ENCODE results near the gene PLEKHG3. TPM values are rescaled to one million over a fixed set of nuclear protein-coding genes. Genes with fewer than 3 reads are reported as not detected.
A peak's percentile ranks its signal among the peaks of the same experiment; 100 is the strongest.

Gene PLEKHG3
- total and polyA plus RNA-seq, 4 donors = 8.4 to 21.3 (median 14.6) TPM

GRCh38 chr14:64663174-64663573, 41.0 kb upstream of the PLEKHG3 start (continued):
- no peak for TF ChIP-seq CTCF (IDR thresholded peaks at IDR 0.05; ENCODE audit: low read depth, low read length, missing input control)
- TF ChIP-seq RXRA (IDR thresholded peaks at IDR 0.05) = no peak
- TF ChIP-seq FOXA1 (IDR thresholded peaks at IDR 0.05) = no peak
- no peak for TF ChIP-seq GABPA (IDR thresholded peaks at IDR 0.05 in 1 of 2, conservative IDR thresholded peaks at IDR 0.05 in 1 of 2)
- TF ChIP-seq ATF3 (IDR thresholded peaks at IDR 0.05) = no peak

GRCh38 chr14:64671591-64671990, 32.6 kb upstream of the PLEKHG3 start:
- Histone ChIP-seq H3K36me3 (ENCODE audit: control insufficient read depth in 4 of 4, insufficient read depth in 3 of 4, low read depth in 1 of 4, low read length in 3 of 4) (no peaks in the 10 kb centered on the region), H3K9ac (ENCODE audit: low read depth in 1 of 2, low read length in 2 of 2) (no peak overlapping the region), H3K27me3 (ENCODE audit: control insufficient read depth in 4 of 4, insufficient read depth in 4 of 4, low read length in 3 of 4) (no peaks in the 10 kb centered on the region), H3K4me3 (ENCODE audit: low read depth in 1 of 3, low read length in 3 of 3) (no peak overlapping the region), H3K27ac (ENCODE audit: low read depth in 1 of 2, low read length in 2 of 2) (no peak overlapping the region), H3K4me1 (ENCODE audit: control insufficient read depth in 4 of 4, insufficient read depth in 4 of 4, low read length in 3 of 4) (peaks cover 0 to 3% (median 0%) of the 10 kb centered on the region in 4 donors), H3K9me3 (ENCODE audit: control insufficient read depth in 4 of 4, low read length in 3 of 4) (no peaks in the 10 kb centered on the region)
- no peak for DNase-seq (ENCODE audit: low spot score)
- TF ChIP-seq SP1 (IDR thresholded peaks at IDR 0.05) (no peak), RXRA (IDR thresholded peaks at IDR 0.05) (peak; percentile 33 to 41), RAD21 (IDR thresholded peaks at IDR 0.05) (peak; percentile 95 to 96), REST (IDR thresholded peaks at IDR 0.05) (no peak), ATF3 (IDR thresholded peaks at IDR 0.05) (no peak), HNF4A (conservative IDR thresholded peaks at IDR 0.05) (peak; percentile 56 to 65), JUND (IDR thresholded peaks at IDR 0.05) (no peak), EGR1 (IDR thresholded peaks at IDR 0.05; ENCODE audit: low read depth in 2 of 2) (no peak), NR2F2 (IDR thresholded peaks at IDR 0.05) (peak; percentile 48), CTCF (IDR thresholded peaks at IDR 0.05; ENCODE audit: low read depth, low read length, missing input control) (peak; percentile 77), ZBTB33 (IDR thresholded peaks at IDR 0.05) (no peak), TAF1 (conservative IDR thresholded peaks at IDR 0.05) (no peak), FOXA1 (IDR thresholded peaks at IDR 0.05) (no peak), GABPA (IDR thresholded peaks at IDR 0.05 in 1 of 2, conservative IDR thresholded peaks at IDR 0.05 in 1 of 2) (no peak), HNF4G (IDR thresholded peaks at IDR 0.05) (no peak)
- 9% methylated on average over 3 of the region's 3 CpGs for WGBS

All from liver (tissue), 9 donors.